ENCODE data around the gene KIAA1958.
"Not testable (repeated sequence)": the region's sequence is repeated elsewhere in the genome, so short reads cannot be mapped to it uniquely, and the experiment has no call there.

KIAA1958 gene

DNA sequence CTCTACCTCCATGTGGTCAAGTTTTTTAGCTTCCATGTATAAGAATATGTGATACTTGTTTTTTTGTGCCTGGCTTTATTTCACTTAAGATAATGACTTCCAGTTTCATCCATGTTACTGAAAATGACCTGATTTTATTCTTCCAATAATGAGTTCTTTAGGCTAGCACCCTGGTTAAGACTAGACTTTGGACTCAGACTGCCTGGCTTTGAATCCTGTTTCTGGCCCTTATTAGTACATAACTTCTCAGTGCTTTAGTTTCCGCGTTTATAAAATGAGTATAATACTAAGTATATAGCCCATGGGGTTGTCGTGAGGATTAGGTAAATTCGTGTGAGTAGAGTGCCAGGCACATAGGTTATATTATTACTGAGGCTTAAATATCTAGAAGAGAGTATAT is 18.5 kb downstream of the KIAA1958 start:
- TF ChIP-seq, protein P1, sequence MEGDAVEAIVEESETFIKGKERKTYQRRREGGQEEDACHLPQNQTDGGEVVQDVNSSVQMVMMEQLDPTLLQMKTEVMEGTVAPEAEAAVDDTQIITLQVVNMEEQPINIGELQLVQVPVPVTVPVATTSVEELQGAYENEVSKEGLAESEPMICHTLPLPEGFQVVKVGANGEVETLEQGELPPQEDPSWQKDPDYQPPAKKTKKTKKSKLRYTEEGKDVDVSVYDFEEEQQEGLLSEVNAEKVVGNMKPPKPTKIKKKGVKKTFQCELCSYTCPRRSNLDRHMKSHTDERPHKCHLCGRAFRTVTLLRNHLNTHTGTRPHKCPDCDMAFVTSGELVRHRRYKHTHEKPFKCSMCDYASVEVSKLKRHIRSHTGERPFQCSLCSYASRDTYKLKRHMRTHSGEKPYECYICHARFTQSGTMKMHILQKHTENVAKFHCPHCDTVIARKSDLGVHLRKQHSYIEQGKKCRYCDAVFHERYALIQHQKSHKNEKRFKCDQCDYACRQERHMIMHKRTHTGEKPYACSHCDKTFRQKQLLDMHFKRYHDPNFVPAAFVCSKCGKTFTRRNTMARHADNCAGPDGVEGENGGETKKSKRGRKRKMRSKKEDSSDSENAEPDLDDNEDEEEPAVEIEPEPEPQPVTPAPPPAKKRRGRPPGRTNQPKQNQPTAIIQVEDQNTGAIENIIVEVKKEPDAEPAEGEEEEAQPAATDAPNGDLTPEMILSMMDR (IDR thresholded peaks at IDR 0.05; ENCODE audit: low read depth, low read length, missing control alignments): no peak
- in situ Hi-C loops (cut with HindIII; ENCODE audit: low sequenced_read_pairs): no loop called here
- DNase-seq (ENCODE audit: low read depth): no peak
- H3K4me3 ChIP-seq (ENCODE audit: low read depth, low read length): no peak overlapping the region

DNA sequence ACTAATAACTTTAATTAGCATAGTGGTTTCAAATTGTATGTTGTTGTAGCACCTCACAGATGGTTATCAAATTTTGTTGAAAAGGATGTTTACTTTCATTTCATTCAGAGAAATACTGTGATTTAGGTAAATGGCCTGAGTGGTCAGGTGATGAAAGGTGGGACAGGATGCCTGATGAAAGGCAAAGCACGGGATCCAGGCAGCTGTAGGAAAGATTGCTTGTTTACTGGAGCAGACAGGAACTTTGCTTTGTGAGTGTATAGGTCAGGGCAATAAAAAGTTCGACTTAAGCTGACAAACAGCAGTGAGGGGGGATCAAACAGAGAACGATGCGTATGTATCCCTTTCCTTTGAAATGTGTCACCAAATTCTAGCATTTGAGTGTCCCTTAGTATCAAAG is 19.0 kb downstream of the KIAA1958 start:
- DNase-seq (ENCODE audit: low read depth): no peak
- in situ Hi-C loops (cut with HindIII; ENCODE audit: low sequenced_read_pairs): no loop called here
- TF ChIP-seq, protein P1 (IDR thresholded peaks at IDR 0.05; ENCODE audit: low read depth, low read length, missing control alignments): no peak
- H3K4me3 ChIP-seq (ENCODE audit: low read depth, low read length): no peak overlapping the region

DNA sequence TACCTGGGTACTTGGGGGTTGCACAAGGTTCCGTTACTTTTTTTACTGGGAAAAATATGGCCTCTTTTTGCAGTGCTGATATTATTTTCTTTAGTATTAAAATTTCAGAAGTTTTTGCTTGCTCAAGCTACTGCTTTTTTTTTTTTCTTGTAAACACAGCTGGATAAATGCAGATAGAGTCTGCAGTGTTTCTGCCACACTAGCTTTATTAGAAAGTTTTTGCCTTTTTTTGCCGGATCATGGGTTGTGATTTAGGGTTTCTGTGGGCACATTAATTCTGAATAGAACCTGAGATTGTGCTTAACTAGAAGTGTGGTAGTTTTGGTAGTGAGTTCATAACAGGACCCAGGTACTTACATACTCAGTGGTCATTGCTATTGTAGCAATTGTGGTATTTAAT is 19.9 kb downstream of the KIAA1958 start:
- TF ChIP-seq, protein P1 (IDR thresholded peaks at IDR 0.05; ENCODE audit: low read depth, low read length, missing control alignments): no peak
- no peak for DNase-seq (ENCODE audit: low read depth)
- H3K4me3 ChIP-seq (ENCODE audit: low read depth, low read length): no peak overlapping the region
- in situ Hi-C loops (cut with HindIII; ENCODE audit: low sequenced_read_pairs): no loop called here

DNA sequence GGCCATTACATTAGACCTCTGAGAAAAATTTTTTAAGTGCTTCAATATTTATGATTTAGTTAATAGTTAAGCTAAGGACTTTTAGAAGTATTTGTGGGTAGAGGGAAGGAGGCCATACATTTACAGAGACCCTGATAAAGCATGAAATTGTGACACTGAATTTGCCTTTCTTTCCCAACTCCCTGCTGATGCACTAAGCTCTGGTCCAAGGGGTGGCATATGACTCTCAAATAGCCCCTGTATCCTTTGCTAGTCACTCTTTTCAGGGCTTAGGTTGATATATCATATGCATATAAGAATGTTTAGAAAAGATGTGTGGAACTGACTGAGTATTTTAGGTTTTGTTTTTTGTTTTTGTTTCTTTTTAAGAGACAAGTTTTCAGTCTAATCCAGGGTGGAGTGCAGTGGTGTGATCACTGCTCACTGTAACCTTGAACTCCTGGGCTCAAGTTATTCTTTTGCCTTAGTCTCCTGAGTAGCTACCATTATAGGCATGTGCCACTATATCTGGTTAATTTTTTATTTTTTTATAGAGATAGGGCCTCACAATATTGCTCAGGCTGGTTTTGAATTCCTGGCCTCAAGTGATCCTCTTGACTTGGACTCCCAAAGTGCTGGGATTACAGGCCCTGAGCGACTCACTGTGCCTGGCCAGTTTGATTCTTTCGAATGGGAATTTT is 20.5 kb downstream of the KIAA1958 start:
- H3K4me3 ChIP-seq (ENCODE audit: low read depth, low read length): no peak overlapping the region
- TF ChIP-seq, protein P1 (IDR thresholded peaks at IDR 0.05; ENCODE audit: low read depth, low read length, missing control alignments): no peak
- in situ Hi-C loops (cut with HindIII; ENCODE audit: low sequenced_read_pairs): no loop called here
- DNase-seq (ENCODE audit: low read depth): no peak

DNA sequence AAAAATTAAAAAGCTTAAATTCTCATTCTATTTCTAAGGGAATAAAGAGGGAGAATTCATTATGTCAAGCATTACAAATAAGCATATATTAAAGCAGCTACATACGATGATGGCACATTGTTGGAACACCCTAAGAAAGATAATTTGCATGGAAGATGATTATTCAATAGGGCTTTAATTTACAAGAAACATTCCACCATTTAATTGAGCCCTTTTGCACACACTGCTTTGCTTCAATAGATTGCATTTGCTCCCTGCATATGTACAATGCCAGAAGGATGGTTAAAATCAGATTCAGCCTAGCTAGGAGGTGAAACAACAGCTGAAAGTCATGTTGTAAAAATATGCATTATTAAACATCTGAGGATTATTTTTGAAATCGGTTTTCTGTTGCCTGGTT is 21.8 kb downstream of the KIAA1958 start:
- DNase-seq (ENCODE audit: low read depth): no peak
- no peak overlapping the region for H3K4me3 ChIP-seq (ENCODE audit: low read depth, low read length)
- TF ChIP-seq, protein P1 (IDR thresholded peaks at IDR 0.05; ENCODE audit: low read depth, low read length, missing control alignments): no peak
- in situ Hi-C loops (cut with HindIII; ENCODE audit: low sequenced_read_pairs): no loop called here

DNA sequence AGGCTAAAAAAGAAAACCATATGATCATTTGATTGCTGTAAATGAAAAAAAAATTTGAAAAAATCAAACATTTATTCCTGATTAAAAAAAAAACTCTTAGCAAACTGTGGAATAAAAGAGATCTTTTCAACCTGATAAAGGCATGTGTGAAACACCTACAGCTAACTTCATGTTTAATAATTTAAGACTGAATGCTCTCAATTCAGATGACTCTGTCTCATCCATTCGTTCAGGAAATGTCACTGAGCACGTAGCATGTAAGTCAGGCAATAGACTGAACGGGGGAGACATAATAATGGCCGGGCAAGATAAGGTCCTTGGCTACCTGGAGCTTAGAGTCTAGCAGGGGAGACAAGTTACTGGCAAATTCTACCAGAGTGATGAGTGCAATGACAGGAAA is 25.8 kb downstream of the KIAA1958 start:
- H3K4me3 ChIP-seq (ENCODE audit: low read depth, low read length); in situ Hi-C loops (cut with HindIII; ENCODE audit: low sequenced_read_pairs); DNase-seq (ENCODE audit: low read depth): not testable (repeated sequence)

DNA sequence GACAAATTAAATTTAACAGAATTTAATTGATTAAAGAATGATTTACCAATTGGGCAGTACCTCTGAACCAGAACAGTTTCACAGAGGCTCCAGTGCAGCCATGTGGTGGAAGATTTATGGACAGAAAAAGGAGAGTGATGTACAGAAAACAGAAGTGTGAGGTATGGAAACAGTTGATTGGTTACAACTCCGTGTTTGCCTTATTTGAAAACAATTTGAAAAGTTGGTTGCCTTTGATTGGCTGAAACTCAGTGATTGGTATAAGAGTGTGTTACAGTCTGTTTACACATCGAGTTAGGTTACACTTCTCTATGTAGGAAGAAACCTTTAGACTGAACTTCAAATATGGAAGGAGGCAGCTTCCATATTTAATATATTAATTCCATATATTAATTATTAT is 30.1 kb downstream of the KIAA1958 start:
- no peak overlapping the region for H3K4me3 ChIP-seq (ENCODE audit: low read depth, low read length)
- in situ Hi-C loops (cut with HindIII; ENCODE audit: low sequenced_read_pairs): no loop called here
- DNase-seq (ENCODE audit: low read depth): no peak
- TF ChIP-seq, protein P1 (IDR thresholded peaks at IDR 0.05; ENCODE audit: low read depth, low read length, missing control alignments): no peak
